Cardiac muscle cell (in vitro differentiated cells and primary cell): ENCODE data around the gene GMCL2. TPM values are rescaled to one million over a fixed set of nuclear protein-coding genes. Genes with fewer than 3 reads are reported as not detected.

Source experiments
- DNase-seq, 2 donors: peaks; one replicate each; pipeline versions ENCODE4 v3.0.0 to v3.0.0-alpha.2; 2010 to 2017; ENCODE audit warnings: low read depth in 1 of 2, low spot score in 1 of 2
- H3K27ac ChIP-seq: fragments of 200-600 bp; sonication (generic); 2 replicates; pipeline ENCODE4 v1.5.1; 2016
- H3K27me3 ChIP-seq: fragments of 200-600 bp; sonication (generic); 2 replicates; pipeline ENCODE4 v1.6.0; 2016; ENCODE audit warnings: control low read depth
- H3K36me3 ChIP-seq: fragments of 200-600 bp; sonication (generic); 2 replicates; pipeline ENCODE4 v1.5.1; 2016; ENCODE audit warnings: control low read depth
- H3K4me1 ChIP-seq: fragments of 200-600 bp; sonication (generic); 2 replicates; pipeline ENCODE4 v1.8.1; 2017; ENCODE audit warnings: low read depth, mild to moderate bottlenecking, mixed run types
- H3K4me3 ChIP-seq: fragments of 200-600 bp; sonication (generic); 2 replicates; pipeline ENCODE4 v1.5.1; 2016; ENCODE audit warnings: mild to moderate bottlenecking
- H3K9me3 ChIP-seq: fragments of 200-600 bp; sonication (generic); 2 replicates; pipeline ENCODE4 v1.5.1; 2017; ENCODE audit warnings: low read depth, mild to moderate bottlenecking, control low read depth
- polyA plus RNA-seq: library from polyadenylated mRNA; unstranded; fragments of >200 nt; fragmentation: Nextera tagmentation; extraction: Ambion mirVana; gene quantifications from 2 replicates; pipeline ENCODE4 v1.2.1, GENCODE V29; 2016
- total RNA-seq: library from RNA; depleted of rRNA; stranded (reverse); fragments of >200 nt; gene quantifications from 2 replicates; pipeline ENCODE4 v1.2.3, GENCODE V29; 2016
- TF ChIP-seq, protein P1 (sequence below): IDR thresholded peaks from 2 replicates; pipeline ENCODE4 v1.5.1; 2012; ENCODE audit warnings: low read depth, mild to moderate bottlenecking, low read length

Gene GMCL2
- total and polyA plus RNA-seq, 2 experiments from 2014 or later = not detected

DNA sequence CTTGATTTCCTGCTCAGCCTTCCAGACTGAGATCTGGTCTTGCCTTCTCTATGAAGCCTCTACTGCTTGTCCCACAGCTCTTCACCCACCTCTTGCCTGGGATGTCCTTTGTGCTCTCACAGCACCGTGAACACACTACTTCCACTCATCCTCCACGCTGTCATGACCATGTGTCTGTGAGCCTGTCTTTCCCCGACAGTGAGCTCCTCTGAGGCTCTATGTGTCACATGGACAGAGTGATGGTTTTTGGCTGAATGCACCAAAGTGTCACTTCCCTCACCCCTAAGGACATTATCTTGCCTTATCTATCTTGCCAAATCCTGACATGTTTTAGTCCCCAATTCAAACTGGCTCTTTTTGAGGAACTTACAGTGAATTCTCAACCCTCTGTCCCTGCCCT lies 34.1 kb upstream of the GMCL2 start:
- H3K27me3 ChIP-seq = no peaks in the 10 kb centered on the region
- H3K27ac ChIP-seq = no peak overlapping the region
- no peaks in the 10 kb centered on the region for H3K9me3 ChIP-seq
- H3K4me3 ChIP-seq = no peak overlapping the region
- no peaks in the 10 kb centered on the region for H3K4me1 ChIP-seq
- DNase-seq = no peak
- TF ChIP-seq, protein P1, sequence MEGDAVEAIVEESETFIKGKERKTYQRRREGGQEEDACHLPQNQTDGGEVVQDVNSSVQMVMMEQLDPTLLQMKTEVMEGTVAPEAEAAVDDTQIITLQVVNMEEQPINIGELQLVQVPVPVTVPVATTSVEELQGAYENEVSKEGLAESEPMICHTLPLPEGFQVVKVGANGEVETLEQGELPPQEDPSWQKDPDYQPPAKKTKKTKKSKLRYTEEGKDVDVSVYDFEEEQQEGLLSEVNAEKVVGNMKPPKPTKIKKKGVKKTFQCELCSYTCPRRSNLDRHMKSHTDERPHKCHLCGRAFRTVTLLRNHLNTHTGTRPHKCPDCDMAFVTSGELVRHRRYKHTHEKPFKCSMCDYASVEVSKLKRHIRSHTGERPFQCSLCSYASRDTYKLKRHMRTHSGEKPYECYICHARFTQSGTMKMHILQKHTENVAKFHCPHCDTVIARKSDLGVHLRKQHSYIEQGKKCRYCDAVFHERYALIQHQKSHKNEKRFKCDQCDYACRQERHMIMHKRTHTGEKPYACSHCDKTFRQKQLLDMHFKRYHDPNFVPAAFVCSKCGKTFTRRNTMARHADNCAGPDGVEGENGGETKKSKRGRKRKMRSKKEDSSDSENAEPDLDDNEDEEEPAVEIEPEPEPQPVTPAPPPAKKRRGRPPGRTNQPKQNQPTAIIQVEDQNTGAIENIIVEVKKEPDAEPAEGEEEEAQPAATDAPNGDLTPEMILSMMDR = no peak
- H3K36me3 ChIP-seq = peaks cover 25% of the 10 kb centered on the region

DNA sequence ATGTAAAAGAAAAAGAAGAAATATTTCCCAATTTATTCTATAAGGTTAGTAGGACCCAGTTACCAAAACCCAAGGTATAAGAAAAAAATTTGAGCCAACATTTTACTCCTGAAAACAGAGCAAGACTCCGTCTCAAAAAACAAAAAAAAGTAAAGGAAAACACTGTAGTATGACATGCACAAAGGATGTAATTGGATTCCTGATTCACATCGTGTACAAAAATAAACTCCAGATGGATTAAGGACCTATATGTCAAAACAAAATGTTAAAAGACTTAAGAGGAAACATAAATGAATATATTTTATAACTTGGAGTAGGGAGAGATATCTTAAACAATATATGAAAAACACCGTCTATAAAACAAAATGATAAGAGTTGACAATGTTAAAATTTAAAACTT lies 31.7 kb upstream of the GMCL2 start:
- H3K27ac ChIP-seq = peak overlapping the region; percentile 39
- peaks cover 37% of the 10 kb centered on the region for H3K36me3 ChIP-seq

GRCh38 chr5:178218237-178218776 lies 31.1 kb upstream of the GMCL2 start:
- no peak for DNase-seq
- TF ChIP-seq, protein P1 = no peak
- no peaks in the 10 kb centered on the region for H3K9me3 ChIP-seq
- H3K4me1 ChIP-seq = no peaks in the 10 kb centered on the region
- H3K27ac ChIP-seq = peak overlapping the region; percentile 39
- no peaks in the 10 kb centered on the region for H3K27me3 ChIP-seq
- peaks cover 42% of the 10 kb centered on the region for H3K36me3 ChIP-seq
- no peak overlapping the region for H3K4me3 ChIP-seq

More for the DNA sequence above, 31.7 kb upstream of the GMCL2 start:
- no peaks in the 10 kb centered on the region for H3K9me3 ChIP-seq
- H3K4me1 ChIP-seq = no peaks in the 10 kb centered on the region
- TF ChIP-seq, protein P1 = no peak
- no peak for DNase-seq
- no peaks in the 10 kb centered on the region for H3K27me3 ChIP-seq
- H3K4me3 ChIP-seq = no peak overlapping the region

GRCh38 chr5:178216779-178217178 lies 29.6 kb upstream of the GMCL2 start:
- no peak overlapping the region for H3K27ac ChIP-seq
- peaks cover 54% of the 10 kb centered on the region for H3K36me3 ChIP-seq
- TF ChIP-seq, protein P1 = no peak
- no peak for DNase-seq
- no peak overlapping the region for H3K4me3 ChIP-seq
- no peaks in the 10 kb centered on the region for H3K9me3 ChIP-seq
- H3K27me3 ChIP-seq = no peaks in the 10 kb centered on the region
- H3K4me1 ChIP-seq = no peaks in the 10 kb centered on the region

DNA sequence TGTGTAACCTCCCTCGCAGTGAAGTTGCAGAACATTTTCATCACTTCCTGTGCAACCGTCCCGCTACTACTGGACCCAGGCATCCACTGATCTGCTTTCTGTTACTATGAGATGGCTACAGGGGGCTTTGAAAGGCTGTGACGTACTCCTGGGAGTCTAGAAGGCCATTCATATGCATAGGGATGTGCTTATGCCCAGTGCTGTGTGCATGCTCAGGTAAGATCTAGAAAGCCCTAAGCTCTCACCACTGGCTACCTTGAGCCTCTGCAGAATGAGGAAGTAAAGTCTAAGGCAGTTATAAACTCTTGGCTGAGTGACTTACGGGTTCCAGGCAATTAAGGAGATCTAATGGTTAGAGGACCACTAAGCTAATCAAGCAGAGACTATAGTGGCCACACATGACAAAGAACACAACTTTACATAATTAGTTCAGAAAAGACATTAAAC lies 28.9 kb upstream of the GMCL2 start:
- Histone ChIP-seq H3K4me3 (no peak overlapping the region), H3K27me3 (no peaks in the 10 kb centered on the region), H3K36me3 (peaks cover 56% of the 10 kb centered on the region), H3K27ac (no peak overlapping the region), H3K9me3 (no peaks in the 10 kb centered on the region), H3K4me1 (no peaks in the 10 kb centered on the region)
- TF ChIP-seq, protein P1 = no peak
- no peak for DNase-seq
